ENCODE measurements around the gene ZNF398. TPM values are rescaled to one million over a fixed set of nuclear protein-coding genes. Genes with fewer than 3 reads are reported as not detected.

ZNF398 gene
- total and polyA plus RNA-seq, 3 donors from 2014 or later: 25.3 to 35.3 (median 29.4) TPM

DNA sequence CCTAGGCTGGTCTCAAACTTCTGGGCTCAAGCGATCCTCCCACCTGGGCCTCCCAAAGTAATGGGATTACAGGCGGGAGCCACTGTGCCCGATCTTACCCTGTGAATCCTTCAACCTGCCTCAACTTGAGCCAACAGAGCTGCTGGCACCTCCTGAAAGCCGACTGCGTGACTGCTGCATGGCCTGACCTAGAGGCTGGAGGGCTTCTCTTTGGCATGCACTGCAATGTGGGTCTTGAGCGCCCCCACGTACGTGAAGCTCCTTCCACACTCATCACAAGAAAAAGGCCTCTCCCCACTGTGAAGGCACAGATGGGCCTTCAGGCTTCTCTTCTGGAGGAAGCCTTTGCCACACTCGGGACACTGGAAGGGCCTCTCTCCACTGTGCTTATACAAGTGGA, 43.8 kb upstream of the ZNF398 start:
- Histone ChIP-seq H3K36me3 (ENCODE audit: low read depth, missing control alignments) (no peaks in the 10 kb centered on the region), H3K4me1 (no peaks in the 10 kb centered on the region), H3K27ac (no peak overlapping the region), H3K9me3 (no peaks in the 10 kb centered on the region), H3K4me3 (no peak overlapping the region), H3K27me3 (no peaks in the 10 kb centered on the region)
- intact Hi-C loops (cut with DNase I; ENCODE audit: low total_unique reads): no loop called here
- no peak for TF ChIP-seq POLR2A (IDR thresholded peaks at IDR 0.05)
- TF ChIP-seq, protein P1, sequence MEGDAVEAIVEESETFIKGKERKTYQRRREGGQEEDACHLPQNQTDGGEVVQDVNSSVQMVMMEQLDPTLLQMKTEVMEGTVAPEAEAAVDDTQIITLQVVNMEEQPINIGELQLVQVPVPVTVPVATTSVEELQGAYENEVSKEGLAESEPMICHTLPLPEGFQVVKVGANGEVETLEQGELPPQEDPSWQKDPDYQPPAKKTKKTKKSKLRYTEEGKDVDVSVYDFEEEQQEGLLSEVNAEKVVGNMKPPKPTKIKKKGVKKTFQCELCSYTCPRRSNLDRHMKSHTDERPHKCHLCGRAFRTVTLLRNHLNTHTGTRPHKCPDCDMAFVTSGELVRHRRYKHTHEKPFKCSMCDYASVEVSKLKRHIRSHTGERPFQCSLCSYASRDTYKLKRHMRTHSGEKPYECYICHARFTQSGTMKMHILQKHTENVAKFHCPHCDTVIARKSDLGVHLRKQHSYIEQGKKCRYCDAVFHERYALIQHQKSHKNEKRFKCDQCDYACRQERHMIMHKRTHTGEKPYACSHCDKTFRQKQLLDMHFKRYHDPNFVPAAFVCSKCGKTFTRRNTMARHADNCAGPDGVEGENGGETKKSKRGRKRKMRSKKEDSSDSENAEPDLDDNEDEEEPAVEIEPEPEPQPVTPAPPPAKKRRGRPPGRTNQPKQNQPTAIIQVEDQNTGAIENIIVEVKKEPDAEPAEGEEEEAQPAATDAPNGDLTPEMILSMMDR (IDR thresholded peaks at IDR 0.05): no peak
- no peak for DNase-seq
- 67 to 81% methylated on average over 5 to 9 of the region's 9 CpGs for WGBS, 2 donors

DNA sequence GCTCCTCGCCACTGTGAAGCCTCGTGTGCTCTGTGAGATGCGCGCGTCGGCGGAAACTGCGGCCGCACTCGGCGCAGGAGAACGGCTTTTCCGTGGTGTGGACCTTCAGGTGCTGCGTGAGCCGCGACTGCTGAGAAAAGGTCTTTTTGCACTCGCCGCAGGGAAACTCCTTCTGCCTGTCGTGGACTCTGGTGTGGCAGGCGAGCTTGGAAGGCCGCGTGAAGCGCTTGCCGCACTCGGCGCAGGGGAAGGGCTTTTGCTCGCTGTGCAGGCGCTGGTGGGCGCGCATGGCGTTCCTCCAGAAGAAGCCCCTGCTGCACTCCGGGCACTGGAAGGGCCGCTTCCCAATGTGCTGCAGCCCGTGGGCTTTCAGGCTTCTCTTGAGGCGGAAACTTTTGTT, 43.0 kb upstream of the ZNF398 start:
- WGBS, 2 donors: 83 to 93% methylated on average over 25 to 35 of the region's 35 CpGs
- DNase-seq: no peak
- no peak overlapping the region for H3K27ac ChIP-seq
- H3K9me3 ChIP-seq: no peaks in the 10 kb centered on the region
- no peaks in the 10 kb centered on the region for H3K36me3 ChIP-seq (ENCODE audit: low read depth, missing control alignments)
- H3K4me1 ChIP-seq: no peaks in the 10 kb centered on the region
- H3K27me3 ChIP-seq: no peaks in the 10 kb centered on the region
- TF ChIP-seq, protein P1 (IDR thresholded peaks at IDR 0.05): no peak
- TF ChIP-seq POLR2A (IDR thresholded peaks at IDR 0.05): no peak
- intact Hi-C loops (cut with DNase I; ENCODE audit: low total_unique reads): no loop called here
- peak overlapping the region in 1 of 2 donors; percentile 38 for H3K4me3 ChIP-seq

DNA sequence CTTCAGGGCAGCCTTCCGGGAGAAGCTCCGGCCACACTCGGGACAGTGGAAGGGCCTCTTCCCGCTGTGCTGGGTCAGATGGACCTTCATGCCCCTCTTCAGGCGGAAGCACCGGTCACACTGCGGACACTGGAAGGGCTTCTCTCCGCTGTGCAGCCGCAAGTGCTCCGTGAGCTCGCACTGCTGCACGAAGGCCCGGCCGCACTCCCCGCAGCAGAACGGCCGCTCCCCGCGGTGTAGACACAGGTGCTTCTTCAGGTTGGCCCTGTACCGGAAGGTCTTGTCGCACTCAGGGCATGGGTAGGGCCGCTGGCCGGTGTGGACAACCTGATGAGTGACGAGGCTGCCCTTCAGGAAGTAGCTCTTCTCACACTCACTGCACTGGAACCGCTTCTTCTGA, 42.5 kb upstream of the ZNF398 start:
- Histone ChIP-seq H3K36me3 (ENCODE audit: low read depth, missing control alignments) (no peaks in the 10 kb centered on the region), H3K4me3 (peak overlapping the region in 1 of 2 donors; percentile 38), H3K9me3 (no peaks in the 10 kb centered on the region), H3K27ac (no peak overlapping the region), H3K27me3 (no peaks in the 10 kb centered on the region), H3K4me1 (no peaks in the 10 kb centered on the region)
- TF ChIP-seq POLR2A (IDR thresholded peaks at IDR 0.05): no peak
- TF ChIP-seq, protein P1 (IDR thresholded peaks at IDR 0.05): no peak
- WGBS, 2 donors: 51 to 86% methylated on average over 13 to 25 of the region's 25 CpGs
- no peak for DNase-seq
- intact Hi-C loops (cut with DNase I; ENCODE audit: low total_unique reads): no loop called here

DNA sequence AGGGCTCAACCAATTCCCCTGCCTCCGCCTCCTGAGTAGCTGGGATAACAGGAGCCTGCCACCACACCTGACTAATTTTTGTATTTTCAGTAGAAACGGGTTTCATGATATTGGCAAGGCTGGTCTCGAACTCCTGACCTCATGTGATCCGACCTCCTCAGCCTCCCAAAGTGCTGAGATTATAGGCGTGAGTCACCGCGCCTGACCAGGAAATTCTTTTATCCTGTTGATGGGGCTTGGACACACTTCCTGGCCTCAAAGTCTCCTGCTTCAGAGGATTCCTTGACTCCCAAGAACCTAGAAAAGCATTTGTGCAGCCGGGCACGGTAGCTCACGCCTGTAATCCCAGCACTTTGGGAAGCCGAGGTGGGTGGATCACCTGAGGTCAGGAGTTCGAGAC, 37.3 kb upstream of the ZNF398 start:
- TF ChIP-seq, protein P1 (IDR thresholded peaks at IDR 0.05): no peak
- no peak for TF ChIP-seq POLR2A (IDR thresholded peaks at IDR 0.05)
- 90 to 93% methylated on average over 8 to 12 of the region's 12 CpGs for WGBS, 2 donors

DNA sequence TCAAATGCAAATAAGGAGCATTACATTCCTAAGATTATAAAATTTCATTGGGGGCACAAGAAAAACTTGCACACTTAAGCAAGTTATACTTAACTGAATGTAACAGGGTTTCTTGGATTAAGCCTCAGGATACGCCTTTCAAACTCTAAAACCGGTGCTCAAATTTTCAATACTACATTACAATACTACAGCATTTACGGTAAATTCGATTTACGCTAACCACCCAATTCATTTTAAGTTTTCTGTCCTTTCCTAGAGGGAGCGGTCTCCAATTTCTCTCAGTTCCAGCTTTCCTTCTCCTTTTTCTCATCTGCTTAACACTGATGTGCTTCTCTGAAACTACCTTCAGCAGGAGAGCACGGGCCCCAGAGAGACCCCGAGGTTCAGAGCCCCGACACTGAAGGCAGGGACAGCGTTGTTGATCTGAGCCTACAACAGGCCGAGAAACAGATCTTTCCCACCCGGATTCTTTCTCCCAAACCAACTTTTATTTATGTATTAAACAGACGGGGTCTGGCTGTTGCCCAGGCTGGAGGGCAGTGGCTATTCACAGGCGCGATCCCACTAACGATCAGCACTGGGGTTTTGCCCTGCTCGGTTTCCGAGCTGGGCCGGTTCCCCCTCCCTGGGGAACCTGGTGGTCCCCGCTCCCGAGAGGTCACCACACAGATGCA, 21.9 kb upstream of the ZNF398 start:
- peaks cover 10% of the 10 kb centered on the region for H3K4me1 ChIP-seq
- no peak for DNase-seq
- WGBS, 2 donors: 1 to 4% methylated on average over 21 of the region's 21 CpGs
- TF ChIP-seq, protein P1 (IDR thresholded peaks at IDR 0.05): no peak
- no peak for TF ChIP-seq POLR2A (IDR thresholded peaks at IDR 0.05)
- no peaks in the 10 kb centered on the region for H3K36me3 ChIP-seq (ENCODE audit: low read depth, missing control alignments)
- peak overlapping the region; percentile 96 to 98 for H3K27ac ChIP-seq
- H3K9me3 ChIP-seq: no peaks in the 10 kb centered on the region
- peak overlapping the region; percentile 65 to 79 for H3K4me3 ChIP-seq
- intact Hi-C loops (cut with DNase I; ENCODE audit: low total_unique reads): no loop called here
- H3K27me3 ChIP-seq: no peaks in the 10 kb centered on the region

More for the DNA sequence above, 37.3 kb upstream of the ZNF398 start:
- H3K27ac ChIP-seq: no peak overlapping the region
- no peak overlapping the region for H3K4me3 ChIP-seq
- no peaks in the 10 kb centered on the region for H3K9me3 ChIP-seq
- no peaks in the 10 kb centered on the region for H3K27me3 ChIP-seq
- H3K4me1 ChIP-seq: no peaks in the 10 kb centered on the region
- no peak for DNase-seq
- intact Hi-C loops (cut with DNase I; ENCODE audit: low total_unique reads): no loop called here
- no peaks in the 10 kb centered on the region for H3K36me3 ChIP-seq (ENCODE audit: low read depth, missing control alignments)
